ENCODE data around the gene EVA1A. TPM values are rescaled to one million over a fixed set of nuclear protein-coding genes. Genes with fewer than 3 reads are reported as not detected.

Gene EVA1A
- total and polyA plus RNA-seq, 7 donors = 0.51 to 2.5 (median 0.83) TPM

DNA sequence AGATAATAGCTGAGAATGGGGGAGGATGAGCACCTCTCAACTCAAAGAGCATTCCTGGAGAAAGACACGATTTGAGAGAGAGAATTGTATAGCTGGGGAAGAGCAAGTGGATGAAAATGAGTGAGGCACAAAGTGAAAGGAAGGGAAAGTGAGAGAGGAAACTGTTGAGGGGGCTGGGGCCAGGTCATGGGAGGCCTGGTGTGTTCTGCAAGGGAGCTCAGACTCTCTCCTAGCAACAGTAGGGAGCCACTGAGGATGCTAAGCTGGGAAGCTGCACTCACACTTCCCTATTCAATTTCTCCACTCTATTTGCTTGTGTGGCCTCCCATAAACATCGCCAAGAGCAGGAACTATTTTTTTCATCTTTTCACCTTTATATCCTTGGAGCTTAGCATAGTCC lies 14.8 kb downstream of the EVA1A start:
- Histone ChIP-seq H3K4me3 (no peak overlapping the region), H3K27ac (no peak overlapping the region), H3K4me1 (no peaks in the 10 kb centered on the region), H3K9me3 (no peaks in the 10 kb centered on the region), H3K27me3 (ENCODE audit: insufficient read depth in 3 of 3, low read length in 2 of 3) (no peaks in the 10 kb centered on the region), H3K36me3 (ENCODE audit: insufficient read depth in 1 of 2, low read depth in 1 of 2) (no peaks in the 10 kb centered on the region)
- no peak for ATAC-seq
- 73 to 85% (median 78%) methylated on average over 2 of the region's 2 CpGs for WGBS, 3 donors
- TF ChIP-seq, protein P1, sequence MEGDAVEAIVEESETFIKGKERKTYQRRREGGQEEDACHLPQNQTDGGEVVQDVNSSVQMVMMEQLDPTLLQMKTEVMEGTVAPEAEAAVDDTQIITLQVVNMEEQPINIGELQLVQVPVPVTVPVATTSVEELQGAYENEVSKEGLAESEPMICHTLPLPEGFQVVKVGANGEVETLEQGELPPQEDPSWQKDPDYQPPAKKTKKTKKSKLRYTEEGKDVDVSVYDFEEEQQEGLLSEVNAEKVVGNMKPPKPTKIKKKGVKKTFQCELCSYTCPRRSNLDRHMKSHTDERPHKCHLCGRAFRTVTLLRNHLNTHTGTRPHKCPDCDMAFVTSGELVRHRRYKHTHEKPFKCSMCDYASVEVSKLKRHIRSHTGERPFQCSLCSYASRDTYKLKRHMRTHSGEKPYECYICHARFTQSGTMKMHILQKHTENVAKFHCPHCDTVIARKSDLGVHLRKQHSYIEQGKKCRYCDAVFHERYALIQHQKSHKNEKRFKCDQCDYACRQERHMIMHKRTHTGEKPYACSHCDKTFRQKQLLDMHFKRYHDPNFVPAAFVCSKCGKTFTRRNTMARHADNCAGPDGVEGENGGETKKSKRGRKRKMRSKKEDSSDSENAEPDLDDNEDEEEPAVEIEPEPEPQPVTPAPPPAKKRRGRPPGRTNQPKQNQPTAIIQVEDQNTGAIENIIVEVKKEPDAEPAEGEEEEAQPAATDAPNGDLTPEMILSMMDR (IDR thresholded peaks at IDR 0.05) = no peak
- no peak for DNase-seq
- intact Hi-C loops (cut with DNase I) = no loop called here

DNA sequence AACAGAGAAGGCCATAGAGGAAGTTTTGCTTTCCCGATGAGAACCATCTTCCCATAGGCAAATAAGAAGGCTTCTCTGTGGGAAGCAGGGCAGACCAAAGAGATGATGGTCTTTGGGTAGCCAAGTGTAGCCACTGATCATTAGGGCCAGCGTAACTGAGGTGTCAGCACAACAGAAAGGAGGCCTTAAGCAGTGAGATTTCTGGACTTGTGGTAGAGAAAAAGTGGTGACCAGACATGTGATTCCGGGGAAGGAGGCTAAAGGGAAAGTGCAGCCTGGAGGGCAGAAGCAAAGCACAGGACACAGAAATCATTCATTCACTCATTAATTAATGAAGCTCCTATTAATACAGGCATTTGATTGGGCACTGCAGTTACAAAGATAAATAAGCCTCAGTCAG lies 15.4 kb downstream of the EVA1A start:
- WGBS, 3 donors = 88 to 94% (median 89%) methylated on average over 3 of the region's 3 CpGs
- DNase-seq (no peak), ATAC-seq (no peak)
- TF ChIP-seq, protein P1 (IDR thresholded peaks at IDR 0.05) = no peak
- Histone ChIP-seq H3K9me3 (no peaks in the 10 kb centered on the region), H3K4me3 (no peak overlapping the region), H3K27me3 (ENCODE audit: insufficient read depth in 3 of 3, low read length in 2 of 3) (no peaks in the 10 kb centered on the region), H3K36me3 (ENCODE audit: insufficient read depth in 1 of 2, low read depth in 1 of 2) (no peaks in the 10 kb centered on the region), H3K27ac (no peak overlapping the region), H3K4me1 (no peaks in the 10 kb centered on the region)
- intact Hi-C loops (cut with DNase I) = no loop called here

DNA sequence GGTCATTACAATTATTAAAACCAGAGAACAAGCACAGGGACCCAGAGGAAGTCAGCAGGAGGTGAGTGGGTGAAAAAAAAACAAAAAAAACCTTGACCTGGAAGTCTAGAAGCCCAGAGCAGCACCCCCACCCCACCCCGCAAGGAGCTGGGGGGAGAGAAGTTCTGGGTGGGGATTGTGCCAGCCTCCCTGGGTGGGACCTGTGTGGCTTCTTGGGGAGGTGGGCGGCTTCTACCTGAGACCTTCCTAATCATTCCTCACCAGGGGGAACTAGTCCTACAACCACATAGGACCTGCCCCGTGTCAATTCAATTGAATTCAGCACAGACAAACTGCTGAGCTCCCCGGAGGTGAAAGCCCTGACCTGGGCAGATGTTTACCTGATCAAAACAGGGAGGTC lies 17.3 kb downstream of the EVA1A start:
- DNase-seq (no peak), ATAC-seq (no peak)
- H3K27me3 ChIP-seq (ENCODE audit: insufficient read depth in 3 of 3, low read length in 2 of 3) = no peaks in the 10 kb centered on the region

DNA sequence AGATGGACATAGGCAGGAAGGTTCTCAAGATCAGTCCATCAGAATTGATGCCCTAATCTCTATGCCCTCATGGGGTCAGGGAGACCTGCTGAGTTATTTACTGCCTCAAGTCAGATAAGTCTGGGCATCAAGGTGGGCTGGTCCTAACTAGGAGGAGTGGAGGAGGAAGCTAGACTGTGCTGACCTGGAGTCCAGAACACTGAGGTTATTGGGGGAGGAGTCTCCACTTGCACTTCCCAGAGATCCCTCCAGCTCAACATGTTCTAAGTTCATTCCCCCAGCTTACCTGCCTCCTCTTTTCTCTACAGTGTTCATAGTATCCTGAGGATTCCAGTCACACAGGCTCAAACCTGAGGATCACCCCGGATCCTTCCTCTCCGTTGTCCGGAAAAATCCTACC lies 19.3 kb downstream of the EVA1A start:
- DNase-seq (no peak), ATAC-seq (no peak)
- H3K4me3 ChIP-seq = no peak overlapping the region
- 98% methylated on average over 3 of the region's 3 CpGs for WGBS, 3 donors
- H3K9me3 ChIP-seq = no peaks in the 10 kb centered on the region
- H3K4me1 ChIP-seq = no peaks in the 10 kb centered on the region
- TF ChIP-seq, protein P1 (IDR thresholded peaks at IDR 0.05) = no peak
- H3K36me3 ChIP-seq (ENCODE audit: insufficient read depth in 1 of 2, low read depth in 1 of 2) = no peaks in the 10 kb centered on the region
- intact Hi-C loops (cut with DNase I) = no loop called here
- H3K27me3 ChIP-seq (ENCODE audit: insufficient read depth in 3 of 3, low read length in 2 of 3) = no peaks in the 10 kb centered on the region
- H3K27ac ChIP-seq = no peak overlapping the region

More for the DNA sequence above, 17.3 kb downstream of the EVA1A start:
- Histone ChIP-seq H3K27ac (no peak overlapping the region), H3K9me3 (no peaks in the 10 kb centered on the region), H3K4me1 (no peaks in the 10 kb centered on the region), H3K36me3 (ENCODE audit: insufficient read depth in 1 of 2, low read depth in 1 of 2) (no peaks in the 10 kb centered on the region), H3K4me3 (no peak overlapping the region)
- 84 to 96% (median 87%) methylated on average over 4 of the region's 4 CpGs for WGBS, 3 donors
- TF ChIP-seq, protein P1 (IDR thresholded peaks at IDR 0.05) = no peak
- intact Hi-C loops (cut with DNase I) = no loop called here

DNA sequence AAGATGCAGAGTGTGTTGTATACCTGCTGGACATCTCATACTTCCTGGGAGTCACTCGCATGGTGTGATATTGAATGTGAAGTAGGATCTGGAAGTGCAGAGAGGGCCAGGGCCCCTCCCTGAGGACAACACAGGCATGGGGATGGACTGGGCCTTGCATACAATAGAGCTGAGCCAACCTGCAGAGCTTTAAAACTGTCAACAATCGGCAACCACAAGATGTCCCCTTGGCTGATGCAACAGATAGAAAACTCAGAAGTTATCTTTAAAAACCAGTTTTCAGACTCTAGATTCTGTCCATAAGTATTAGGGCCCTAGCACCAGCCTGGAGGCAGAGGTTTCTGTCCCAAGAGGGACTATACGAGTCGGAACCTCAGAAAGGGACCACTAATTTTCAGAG lies 19.7 kb downstream of the EVA1A start:
- ATAC-seq = no peak
- H3K4me3 ChIP-seq = no peak overlapping the region
- H3K9me3 ChIP-seq = no peaks in the 10 kb centered on the region
- WGBS, 3 donors = 92% methylated on average over 4 of the region's 4 CpGs
- TF ChIP-seq, protein P1 (IDR thresholded peaks at IDR 0.05) = no peak
- DNase-seq = no peak
- H3K36me3 ChIP-seq (ENCODE audit: insufficient read depth in 1 of 2, low read depth in 1 of 2) = no peaks in the 10 kb centered on the region
- no peak overlapping the region for H3K27ac ChIP-seq
- H3K4me1 ChIP-seq = no peaks in the 10 kb centered on the region
- intact Hi-C loops (cut with DNase I) = no loop called here
- H3K27me3 ChIP-seq (ENCODE audit: insufficient read depth in 3 of 3, low read length in 2 of 3) = no peaks in the 10 kb centered on the region

Measured in psoas muscle (tissue), 8 donors.